ENCODE results near the gene ZNF667.
A peak's percentile ranks its signal among the peaks of the same experiment; 100 is the strongest.

DNA sequence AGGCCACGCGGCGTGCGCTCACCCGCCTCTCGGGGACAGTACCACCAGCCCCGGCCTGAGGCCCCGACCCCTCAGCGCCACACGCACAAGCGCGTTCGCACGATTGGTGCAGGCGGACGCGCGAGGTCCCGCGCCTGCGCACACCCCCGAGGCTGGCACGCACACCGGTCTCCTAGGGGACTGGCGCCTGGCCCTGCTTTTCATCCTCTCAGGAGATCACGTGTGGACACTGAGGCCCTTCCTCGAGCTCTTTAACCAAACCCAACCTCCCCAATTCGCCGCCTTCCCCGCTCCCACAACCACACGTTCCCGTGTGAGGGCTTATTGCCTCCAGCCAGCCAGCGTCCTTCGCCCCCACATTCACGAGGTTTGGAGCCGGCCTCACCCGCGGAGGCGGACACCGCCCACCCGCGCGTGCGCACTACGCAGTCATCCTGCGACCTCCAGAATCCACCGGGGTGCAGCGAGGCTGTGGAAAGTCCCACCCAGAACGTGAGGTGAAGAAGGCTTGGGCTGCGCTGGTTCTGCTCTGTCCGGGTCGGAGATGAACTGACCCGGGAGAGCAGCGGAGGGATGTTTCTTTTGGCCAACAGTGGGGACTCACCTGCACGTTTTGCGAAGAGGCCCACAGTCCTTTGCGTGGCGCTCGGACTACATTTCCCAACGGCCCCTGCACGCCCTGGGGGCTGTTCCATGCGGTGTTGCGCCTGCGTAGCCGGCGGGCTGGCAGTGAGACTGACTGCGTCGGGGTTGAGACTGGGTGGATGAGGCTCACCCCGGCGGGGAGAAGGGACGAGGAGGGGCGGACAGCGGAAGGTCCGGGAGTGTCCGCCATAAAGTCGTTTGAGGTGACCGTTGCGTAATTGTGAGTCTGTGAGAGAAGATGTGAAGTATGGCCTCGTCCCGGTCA, 539 bp upstream of the ZNF667 start:
- TF ChIP-seq POLR2A (IDR thresholded peaks at IDR 0.05) (no peak), POLR2AphosphoS5 (IDR thresholded peaks at IDR 0.05) (peak in 1 of 3 donors; percentile 71)
- TF ChIP-seq, protein P1, sequence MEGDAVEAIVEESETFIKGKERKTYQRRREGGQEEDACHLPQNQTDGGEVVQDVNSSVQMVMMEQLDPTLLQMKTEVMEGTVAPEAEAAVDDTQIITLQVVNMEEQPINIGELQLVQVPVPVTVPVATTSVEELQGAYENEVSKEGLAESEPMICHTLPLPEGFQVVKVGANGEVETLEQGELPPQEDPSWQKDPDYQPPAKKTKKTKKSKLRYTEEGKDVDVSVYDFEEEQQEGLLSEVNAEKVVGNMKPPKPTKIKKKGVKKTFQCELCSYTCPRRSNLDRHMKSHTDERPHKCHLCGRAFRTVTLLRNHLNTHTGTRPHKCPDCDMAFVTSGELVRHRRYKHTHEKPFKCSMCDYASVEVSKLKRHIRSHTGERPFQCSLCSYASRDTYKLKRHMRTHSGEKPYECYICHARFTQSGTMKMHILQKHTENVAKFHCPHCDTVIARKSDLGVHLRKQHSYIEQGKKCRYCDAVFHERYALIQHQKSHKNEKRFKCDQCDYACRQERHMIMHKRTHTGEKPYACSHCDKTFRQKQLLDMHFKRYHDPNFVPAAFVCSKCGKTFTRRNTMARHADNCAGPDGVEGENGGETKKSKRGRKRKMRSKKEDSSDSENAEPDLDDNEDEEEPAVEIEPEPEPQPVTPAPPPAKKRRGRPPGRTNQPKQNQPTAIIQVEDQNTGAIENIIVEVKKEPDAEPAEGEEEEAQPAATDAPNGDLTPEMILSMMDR (IDR thresholded peaks at IDR 0.05): no peak

Data from suprapubic skin (tissue), 4 donors.